ENCODE measurements around the gene TAS1R1.
"Not testable (repeated sequence)": the region's sequence is repeated elsewhere in the genome, so short reads cannot be mapped to it uniquely, and the experiment has no call there.

TAS1R1 gene

GRCh38 chr1:6557597-6557996, 2.5 kb downstream of the TAS1R1 start:
- Histone ChIP-seq H4K20me1 (ENCODE audit: low read depth, low read length) (peaks cover 3% of the 10 kb centered on the region; the same call in 1 of the 2 replicates), H3K4me2 (ENCODE audit: low read depth, low read length, poor library complexity, severe bottlenecking) (no peak overlapping the region), H3K9me2 (replicated peaks; ENCODE audit: insufficient read depth, low read length) (no peaks in the 10 kb centered on the region), H3K27ac (ENCODE audit: low read depth, low read length) (no peak overlapping the region), H3K27me3 (ENCODE audit: low read length) (no peaks in the 10 kb centered on the region), H3K36me3 (ENCODE audit: low read length) (no peaks in the 10 kb centered on the region), H3K4me3 (ENCODE audit: insufficient read depth, low read length, poor library complexity, severe bottlenecking) (no peak overlapping the region), H3K9ac (ENCODE audit: low read length) (no peak overlapping the region), H3K9me3 (ENCODE audit: insufficient read depth, low read length) (no peaks in the 10 kb centered on the region), H3F3A (ENCODE audit: insufficient read depth) (no peaks in the 10 kb centered on the region), H3K79me2 (ENCODE audit: insufficient read depth, low read length) (peaks cover 17% of the 10 kb centered on the region), H2AFZ (ENCODE audit: low read depth, low read length, severe bottlenecking) (no peak overlapping the region)
- TF ChIP-seq EZH2phosphoT487 (conservative IDR thresholded peaks at IDR 0.05; ENCODE audit: low read length) (no peak), CTCF (IDR thresholded peaks at IDR 0.05; ENCODE audit: insufficient read depth, low read length, poor library complexity, severe bottlenecking) (no peak)

- not testable (repeated sequence) for H3K36me3 ChIP-seq (ENCODE audit: low read length); H3K9me3 ChIP-seq (ENCODE audit: insufficient read depth, low read length); H3K4me3 ChIP-seq (ENCODE audit: insufficient read depth, low read length, poor library complexity, severe bottlenecking); H3K27me3 ChIP-seq (ENCODE audit: low read length); H3K27ac ChIP-seq (ENCODE audit: low read depth, low read length); H3K79me2 ChIP-seq (ENCODE audit: insufficient read depth, low read length); H3F3A ChIP-seq (ENCODE audit: insufficient read depth); H3K9me2 ChIP-seq (replicated peaks; ENCODE audit: insufficient read depth, low read length); H4K20me1 ChIP-seq (ENCODE audit: low read depth, low read length); H3K9ac ChIP-seq (ENCODE audit: low read length); H2AFZ ChIP-seq (ENCODE audit: low read depth, low read length, severe bottlenecking); H3K4me2 ChIP-seq (ENCODE audit: low read depth, low read length, poor library complexity, severe bottlenecking)
These were observed 4.1 kb downstream of the TAS1R1 start for GRCh38 chr1:6559161-6559560.

GRCh38 chr1:6560267-6560666, 5.2 kb downstream of the TAS1R1 start:
- TF ChIP-seq CTCF (IDR thresholded peaks at IDR 0.05; ENCODE audit: insufficient read depth, low read length, poor library complexity, severe bottlenecking): no peak
- no peak for TF ChIP-seq EZH2phosphoT487 (conservative IDR thresholded peaks at IDR 0.05; ENCODE audit: low read length)
- no peaks in the 10 kb centered on the region for H3K27me3 ChIP-seq (ENCODE audit: low read length)
- no peaks in the 10 kb centered on the region for H4K20me1 ChIP-seq (ENCODE audit: low read depth, low read length)
- no peaks in the 10 kb centered on the region for H3F3A ChIP-seq (ENCODE audit: insufficient read depth)
- no peaks in the 10 kb centered on the region for H3K79me2 ChIP-seq (ENCODE audit: insufficient read depth, low read length)
- no peaks in the 10 kb centered on the region for H3K9me3 ChIP-seq (ENCODE audit: insufficient read depth, low read length)
- no peak overlapping the region for H3K4me2 ChIP-seq (ENCODE audit: low read depth, low read length, poor library complexity, severe bottlenecking)
- H2AFZ ChIP-seq (ENCODE audit: low read depth, low read length, severe bottlenecking): no peak overlapping the region
- H3K27ac ChIP-seq (ENCODE audit: low read depth, low read length): no peak overlapping the region
- H3K9me2 ChIP-seq (replicated peaks; ENCODE audit: insufficient read depth, low read length): no peaks in the 10 kb centered on the region
- no peak overlapping the region for H3K9ac ChIP-seq (ENCODE audit: low read length)
- H3K36me3 ChIP-seq (ENCODE audit: low read length): no peaks in the 10 kb centered on the region
- no peak overlapping the region for H3K4me3 ChIP-seq (ENCODE audit: insufficient read depth, low read length, poor library complexity, severe bottlenecking)

GRCh38 chr1:6569033-6569432, 13.9 kb downstream of the TAS1R1 start:
- Histone ChIP-seq H3K27me3 (ENCODE audit: low read length) (no peaks in the 10 kb centered on the region), H3K4me2 (ENCODE audit: low read depth, low read length, poor library complexity, severe bottlenecking) (no peak overlapping the region), H2AFZ (ENCODE audit: low read depth, low read length, severe bottlenecking) (no peak overlapping the region), H3K9ac (ENCODE audit: low read length) (no peak overlapping the region), H3K9me2 (replicated peaks; ENCODE audit: insufficient read depth, low read length) (no peaks in the 10 kb centered on the region), H3K79me2 (ENCODE audit: insufficient read depth, low read length) (no peaks in the 10 kb centered on the region), H3K27ac (ENCODE audit: low read depth, low read length) (no peak overlapping the region), H4K20me1 (ENCODE audit: low read depth, low read length) (no peaks in the 10 kb centered on the region), H3K4me3 (ENCODE audit: insufficient read depth, low read length, poor library complexity, severe bottlenecking) (no peak overlapping the region), H3K9me3 (ENCODE audit: insufficient read depth, low read length) (no peaks in the 10 kb centered on the region), H3F3A (ENCODE audit: insufficient read depth) (no peaks in the 10 kb centered on the region), H3K36me3 (ENCODE audit: low read length) (no peaks in the 10 kb centered on the region)
- TF ChIP-seq EZH2phosphoT487 (conservative IDR thresholded peaks at IDR 0.05; ENCODE audit: low read length) (no peak), CTCF (IDR thresholded peaks at IDR 0.05; ENCODE audit: insufficient read depth, low read length, poor library complexity, severe bottlenecking) (no peak)
